MM.1S (cell line): ENCODE measurements around the gene SRC.

Source experiments
- DNase-seq: peaks from one replicate; pipeline ENCODE4 v3.0.0-alpha.2; 2015
- H2AFZ ChIP-seq: fragments of 300-600 bp; sonication (generic); 2 replicates; pipeline ENCODE4 v1.6.0; 2016; ENCODE audit warnings: antibody characterized with exemption, low read length
- H3F3A ChIP-seq: fragments of 300-600 bp; sonication (generic); 2 replicates; pipeline ENCODE4 v1.6.1; 2016; ENCODE audit warnings: mild to moderate bottlenecking, antibody characterized with exemption, low read length, moderate library complexity, mixed read lengths; ENCODE audit not compliant: insufficient read depth
- H3K27ac ChIP-seq: fragments of 300-600 bp; sonication (generic); 2 replicates; pipeline ENCODE4 v1.5.1; 2016; ENCODE audit warnings: mild to moderate bottlenecking, low read length
- H3K27me3 ChIP-seq: fragments of 300-600 bp; sonication (generic); replicated peaks from 2 replicates; pipeline ENCODE4 v1.6.0; 2016; ENCODE audit warnings: low read length; ENCODE audit not compliant: insufficient read depth
- H3K36me3 ChIP-seq: fragments of 300-600 bp; sonication (generic); replicated peaks from 2 replicates; pipeline ENCODE4 v1.6.1; 2016; ENCODE audit warnings: mild to moderate bottlenecking, low read length, mixed read lengths; ENCODE audit not compliant: insufficient read depth
- H3K4me1 ChIP-seq: fragments of 300-600 bp; sonication (generic); 2 replicates; pipeline ENCODE4 v1.6.1; 2016; ENCODE audit warnings: low read length, mixed read lengths
- H3K4me2 ChIP-seq: fragments of 300-600 bp; sonication (generic); 2 replicates; pipeline ENCODE4 v1.6.0; 2016; ENCODE audit warnings: low read depth, low read length
- H3K4me3 ChIP-seq: fragments of 300-600 bp; sonication (generic); 2 replicates; pipeline ENCODE4 v1.5.1; 2016; ENCODE audit warnings: low read length, mixed read lengths
- H3K79me2 ChIP-seq: fragments of 300-600 bp; sonication (generic); 2 replicates; pipeline ENCODE4 v1.6.1; 2016; ENCODE audit warnings: mixed run types, low read length, mixed read lengths
- H3K9ac ChIP-seq: fragments of 300-600 bp; sonication (generic); 2 replicates; pipeline ENCODE4 v1.6.1; 2016; ENCODE audit warnings: low read length, mixed read lengths
- H3K9me2 ChIP-seq: fragments of 300-600 bp; sonication (generic); replicated peaks from 2 replicates; pipeline ENCODE4 v1.6.1; 2016; ENCODE audit warnings: mild to moderate bottlenecking, low read length, mixed read lengths; ENCODE audit not compliant: insufficient read depth
- H3K9me3 ChIP-seq: fragments of 300-600 bp; sonication (generic); replicated peaks from 2 replicates; pipeline ENCODE4 v1.6.1; 2016; ENCODE audit warnings: mild to moderate bottlenecking, low read length, mixed read lengths; ENCODE audit not compliant: insufficient read depth
- H4K20me1 ChIP-seq: fragments of 300-600 bp; sonication (generic); 2 replicates; pipeline ENCODE4 v1.6.1; 2016; ENCODE audit warnings: mild to moderate bottlenecking, low read length, moderate library complexity, mixed read lengths; ENCODE audit not compliant: insufficient read depth
- CTCF ChIP-seq: fragments of 300-600 bp; sonication (generic); IDR thresholded peaks from 2 replicates; pipeline ENCODE4 v1.5.1; 2016; ENCODE audit warnings: antibody characterized with exemption, low read length, mixed read lengths
- EZH2 ChIP-seq: fragments of 300-600 bp; sonication (generic); optimal IDR thresholded peaks from 2 replicates; pipeline ENCODE3; 2017; ENCODE audit warnings: low read depth, mild to moderate bottlenecking, antibody characterized with exemption, low read length, mixed read lengths
- EZH2phosphoT487 ChIP-seq: fragments of 300-600 bp; sonication (generic); IDR thresholded peaks from 2 replicates; pipeline ENCODE4 v1.6.1; 2018; ENCODE audit warnings: antibody characterized with exemption, low read length

The SRC gene

DNA sequence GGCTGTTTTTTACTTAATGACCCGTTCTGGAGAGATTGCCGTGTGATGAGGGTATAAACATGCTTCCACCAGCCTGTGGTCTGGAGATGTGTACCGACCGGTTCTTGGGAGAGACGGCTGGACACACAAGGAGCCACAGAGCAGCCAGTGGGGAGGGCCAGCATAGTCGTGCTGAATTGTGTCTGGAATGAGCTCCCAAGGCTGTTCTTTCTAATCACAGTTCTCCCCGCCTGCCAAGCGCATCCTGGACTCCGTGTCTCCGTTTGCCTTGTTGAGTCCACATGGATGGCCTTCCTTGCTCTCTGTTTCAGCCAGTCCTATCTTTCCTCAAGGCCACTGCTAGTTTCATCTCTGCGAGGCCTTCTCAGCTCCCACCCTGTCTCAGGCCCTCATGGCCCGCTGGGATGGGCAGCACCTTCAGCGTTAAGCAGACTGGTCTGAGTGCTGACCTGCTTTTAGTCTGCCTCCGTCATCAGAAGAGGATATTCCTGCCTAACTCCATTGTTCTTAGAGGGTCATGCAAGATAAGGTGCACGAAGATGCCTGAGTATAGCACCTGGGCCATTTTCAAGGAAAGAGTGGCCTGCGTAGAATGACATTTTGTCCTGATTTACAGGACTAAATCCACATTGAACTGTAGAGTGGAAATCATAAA is 35.9 kb upstream of the SRC start:
- Histone ChIP-seq H3K4me1 (peaks cover 20% of the 10 kb centered on the region), H3K36me3 (no peaks in the 10 kb centered on the region), H2AFZ (no peak overlapping the region), H3K27ac (peak overlapping the region; percentile 95; the same call in 1 of the 2 replicates), H3K9me3 (no peaks in the 10 kb centered on the region), H3K27me3 (no peaks in the 10 kb centered on the region), H3K79me2 (peaks cover 31% of the 10 kb centered on the region), H3K4me2 (no peak overlapping the region), H3K9me2 (no peaks in the 10 kb centered on the region), H3F3A (peaks cover 17% of the 10 kb centered on the region), H3K9ac (no peak overlapping the region), H3K4me3 (no peak overlapping the region), H4K20me1 (no peaks in the 10 kb centered on the region)
- no peak for DNase-seq
- TF ChIP-seq CTCF = no peak
- no peak for TF ChIP-seq EZH2phosphoT487
- TF ChIP-seq EZH2 = no peak

DNA sequence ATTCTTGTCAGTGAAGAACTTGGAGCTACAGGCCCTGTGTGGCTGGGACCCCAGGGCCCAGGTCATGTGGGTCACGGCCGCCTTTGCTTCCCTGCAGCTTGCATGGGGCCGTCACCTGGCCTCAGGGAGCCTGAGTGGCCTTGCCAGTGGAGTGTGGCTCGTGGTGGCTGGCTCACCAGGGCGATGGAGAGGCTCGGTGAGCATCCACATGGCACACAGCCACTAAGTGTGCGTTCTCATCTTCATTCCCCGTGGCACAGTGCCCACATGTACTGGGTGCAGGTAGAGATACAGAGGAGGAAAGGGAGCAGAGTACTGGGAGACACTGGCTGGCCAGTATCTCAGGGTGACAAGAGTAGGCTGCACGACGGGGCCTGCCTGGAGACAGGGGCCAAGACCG is 35.0 kb upstream of the SRC start:
- no peaks in the 10 kb centered on the region for H4K20me1 ChIP-seq
- no peak overlapping the region for H3K4me2 ChIP-seq
- no peaks in the 10 kb centered on the region for H3K9me3 ChIP-seq
- no peak overlapping the region for H3K4me3 ChIP-seq
- no peaks in the 10 kb centered on the region for H3K9me2 ChIP-seq
- H3K27ac ChIP-seq = no peak overlapping the region
- H3K4me1 ChIP-seq = peaks cover 20% of the 10 kb centered on the region
- H3K79me2 ChIP-seq = peaks cover 31% of the 10 kb centered on the region
- no peak overlapping the region for H3K9ac ChIP-seq
- no peak for DNase-seq
- H3K27me3 ChIP-seq = no peaks in the 10 kb centered on the region
- H2AFZ ChIP-seq = no peak overlapping the region
- H3F3A ChIP-seq = peaks cover 17% of the 10 kb centered on the region
- no peak for TF ChIP-seq CTCF
- no peak for TF ChIP-seq EZH2phosphoT487
- TF ChIP-seq EZH2 = no peak
- H3K36me3 ChIP-seq = no peaks in the 10 kb centered on the region

DNA sequence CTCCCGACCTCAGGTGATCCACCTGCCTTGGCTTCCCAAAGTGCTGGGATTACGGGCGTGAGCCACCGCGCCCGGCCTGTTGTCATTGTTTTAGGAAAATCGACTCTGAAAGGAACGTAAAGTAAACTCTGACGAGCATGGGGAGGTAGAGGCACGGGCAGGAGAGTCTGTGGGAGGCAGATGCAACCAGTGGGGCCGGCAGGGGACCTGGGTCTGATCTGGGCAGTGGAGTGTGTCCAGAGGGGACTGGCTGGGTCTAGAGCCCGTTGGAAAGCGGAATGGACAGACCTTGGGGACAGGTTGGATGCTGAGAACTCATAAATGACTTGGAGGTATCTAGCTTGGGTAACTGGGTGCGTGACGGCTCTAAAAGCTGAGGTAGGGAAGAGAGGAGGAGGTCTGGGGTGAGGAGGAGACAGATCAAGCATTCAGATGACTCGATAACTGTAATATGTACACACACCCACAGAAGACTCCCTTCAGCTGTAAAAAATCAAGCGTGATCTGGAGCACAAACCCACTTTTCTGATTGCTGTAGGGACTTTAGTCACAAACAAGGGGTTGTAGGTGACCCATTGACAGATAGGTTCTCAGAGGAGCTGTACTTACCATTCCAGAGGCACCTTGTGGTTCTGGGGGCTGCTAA is 34.1 kb upstream of the SRC start:
- Histone ChIP-seq H3K4me1 (peaks cover 20% of the 10 kb centered on the region), H3K36me3 (no peaks in the 10 kb centered on the region), H4K20me1 (no peaks in the 10 kb centered on the region), H3K4me3 (no peak overlapping the region), H3K9me2 (no peaks in the 10 kb centered on the region), H3K4me2 (no peak overlapping the region), H2AFZ (no peak overlapping the region), H3K79me2 (peaks cover 31% of the 10 kb centered on the region), H3F3A (peaks cover 17% of the 10 kb centered on the region), H3K9me3 (no peaks in the 10 kb centered on the region), H3K27me3 (no peaks in the 10 kb centered on the region), H3K9ac (no peak overlapping the region), H3K27ac (no peak overlapping the region)
- TF ChIP-seq CTCF (no peak), EZH2phosphoT487 (no peak), EZH2 (no peak)
- DNase-seq = no peak
